Adipocyte (in vitro differentiated cells): ENCODE data around the gene KIAA0825.
"Not testable (repeated sequence)": the region's sequence is repeated elsewhere in the genome, so short reads cannot be mapped to it uniquely, and the experiment has no call there.

Source experiments
- DNase-seq: peaks from one replicate; pipeline ENCODE4 v3.0.0-alpha.2; 2015; ENCODE audit warnings: low read depth
- H3K27me3 ChIP-seq: replicated peaks from 2 replicates; pipeline ENCODE4 v1.7.0; 2013; ENCODE audit warnings: mild to moderate bottlenecking, low read length, moderate library complexity; ENCODE audit not compliant: control insufficient read depth, insufficient read depth
- H3K36me3 ChIP-seq: 2 replicates; pipeline ENCODE4 v1.7.0; 2013; ENCODE audit warnings: low read length, mild to moderate bottlenecking, moderate library complexity; ENCODE audit not compliant: control insufficient read depth, insufficient read depth, severe bottlenecking
- H3K4me1 ChIP-seq: 2 replicates; pipeline ENCODE4 v1.7.0; 2013; ENCODE audit warnings: mild to moderate bottlenecking, low read length, moderate library complexity; ENCODE audit not compliant: control insufficient read depth, insufficient read depth
- H3K4me3 ChIP-seq: 2 replicates; pipeline ENCODE4 v1.7.0; 2013; ENCODE audit warnings: mild to moderate bottlenecking, low read length, moderate library complexity
- H3K9ac ChIP-seq: 2 replicates; pipeline ENCODE4 v1.7.0; 2013; ENCODE audit warnings: mild to moderate bottlenecking, low read length, moderate library complexity
- H3K9me3 ChIP-seq: 2 replicates; pipeline ENCODE4 v1.7.0; 2013; ENCODE audit warnings: mild to moderate bottlenecking, low read length, moderate library complexity; ENCODE audit not compliant: control insufficient read depth

Gene KIAA0825

DNA sequence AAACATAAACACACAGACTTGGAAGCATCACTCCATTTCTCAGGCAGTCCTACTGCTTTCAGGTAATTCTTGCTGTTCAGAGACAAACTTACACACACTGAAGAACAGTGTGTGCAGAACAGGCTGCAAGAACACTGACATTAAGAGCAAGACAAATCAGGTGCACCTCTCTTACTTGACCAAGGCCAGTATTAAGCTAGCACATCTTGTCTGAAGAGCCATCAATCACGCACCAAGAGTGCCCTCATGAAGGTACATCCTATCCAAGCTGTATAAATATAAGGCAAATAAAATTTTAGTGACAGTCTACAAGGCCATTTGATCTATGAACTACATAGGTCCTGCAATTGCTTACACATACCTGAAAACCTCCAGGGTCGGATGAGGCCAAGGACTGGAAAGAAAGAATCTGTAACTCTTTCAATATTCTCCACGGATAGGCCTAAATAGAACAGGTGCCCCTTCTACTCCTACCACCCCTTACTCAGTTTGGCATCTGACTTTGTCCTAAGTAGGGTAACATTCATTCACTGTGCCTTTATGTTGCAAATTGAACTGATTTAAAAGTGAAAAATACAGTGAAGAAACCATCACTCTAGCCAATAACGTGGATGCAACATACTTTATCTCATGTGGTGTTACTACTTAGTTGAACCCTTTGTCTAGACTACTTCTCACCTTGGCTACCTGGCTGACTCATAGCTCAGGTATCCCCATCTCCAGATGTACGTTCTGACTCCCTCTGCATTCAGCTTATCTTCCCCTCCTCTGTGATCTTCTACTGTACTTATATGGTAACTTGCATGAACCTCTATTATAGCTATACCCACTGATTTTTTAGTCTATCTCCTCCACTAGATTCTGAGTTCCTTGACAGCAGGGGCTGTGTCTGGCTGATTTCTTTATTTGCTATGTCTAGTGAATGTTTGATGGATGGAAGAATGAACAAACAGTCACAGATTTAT, 256.3 kb downstream of the KIAA0825 start:
- H3K4me1 ChIP-seq: peaks cover 6% of the 10 kb centered on the region
- H3K27me3 ChIP-seq: no peaks in the 10 kb centered on the region
- no peak overlapping the region for H3K9ac ChIP-seq
- no peaks in the 10 kb centered on the region for H3K36me3 ChIP-seq
- H3K9me3 ChIP-seq: peaks cover 6% of the 10 kb centered on the region
- no peak for DNase-seq
- no peak overlapping the region for H3K4me3 ChIP-seq

DNA sequence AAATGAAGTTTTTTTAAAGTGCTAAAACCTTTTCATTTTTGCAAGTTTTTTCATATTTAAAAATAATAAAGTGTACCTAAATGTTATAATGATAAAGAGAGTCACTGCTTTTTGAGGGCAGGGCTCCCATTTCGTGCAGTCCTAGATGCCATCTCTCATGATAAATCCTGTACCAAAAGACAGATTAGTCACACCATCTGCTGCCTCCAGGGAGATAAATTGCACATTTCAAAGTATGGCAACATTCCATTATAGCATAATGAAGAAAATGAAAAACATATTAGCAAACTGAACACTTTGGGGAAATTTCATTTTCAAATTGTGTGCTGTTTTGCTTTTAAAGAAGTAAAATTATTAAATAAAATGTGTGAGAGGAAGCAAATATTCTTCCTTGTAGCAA, 257.2 kb downstream of the KIAA0825 start:
- H3K36me3 ChIP-seq: no peaks in the 10 kb centered on the region
- H3K9me3 ChIP-seq: peaks cover 6% of the 10 kb centered on the region
- H3K4me3 ChIP-seq: peak overlapping the region; percentile 1
- peaks cover 6% of the 10 kb centered on the region for H3K4me1 ChIP-seq
- no peaks in the 10 kb centered on the region for H3K27me3 ChIP-seq
- no peak overlapping the region for H3K9ac ChIP-seq
- peak; percentile 59 for DNase-seq

DNA sequence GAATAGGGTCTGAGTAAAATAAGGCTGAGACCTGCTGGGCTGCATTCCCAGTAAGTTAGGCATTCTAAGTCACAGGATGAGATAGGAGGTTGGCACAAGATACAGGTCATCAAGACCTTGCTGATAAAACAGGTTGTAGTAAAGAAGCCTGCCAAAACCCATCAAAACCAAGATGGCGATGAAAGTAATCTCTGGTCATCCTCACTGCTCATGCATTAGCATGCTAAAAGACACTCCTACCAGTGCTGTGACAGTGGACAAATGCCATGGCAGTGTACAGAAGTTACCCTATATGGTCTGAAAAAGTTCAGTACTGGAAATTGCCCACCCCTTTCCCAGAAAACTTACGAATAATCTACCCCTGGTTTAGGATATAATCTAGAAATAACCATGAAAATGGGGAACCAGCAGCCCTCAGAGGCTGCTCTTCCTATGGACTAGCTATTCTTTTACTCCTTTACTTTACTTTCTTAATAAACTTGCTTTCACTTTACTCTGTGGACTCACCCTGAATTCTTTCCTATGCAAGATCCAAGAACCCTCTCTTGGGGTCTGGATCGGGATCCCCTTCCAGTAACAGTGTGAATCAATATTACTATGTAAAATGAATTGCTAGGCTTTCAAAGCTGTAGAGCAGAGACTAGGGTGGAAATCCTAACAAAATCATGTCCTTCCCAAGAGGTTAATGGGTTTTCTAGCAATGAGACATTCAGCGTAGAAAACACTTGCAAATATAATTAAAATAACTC, 257.8 kb downstream of the KIAA0825 start:
- H3K4me3 ChIP-seq: no peak overlapping the region
- DNase-seq: no peak

GRCh38 chr5:94359880-94360279, 258.5 kb downstream of the KIAA0825 start:
- Histone ChIP-seq H3K36me3 (no peaks in the 10 kb centered on the region), H3K9ac (no peak overlapping the region), H3K4me3 (no peak overlapping the region)

More for the DNA sequence above, 257.8 kb downstream of the KIAA0825 start:
- Histone ChIP-seq H3K9me3 (peaks cover 6% of the 10 kb centered on the region), H3K4me1 (peaks cover 6% of the 10 kb centered on the region), H3K9ac (no peak overlapping the region), H3K36me3 (no peaks in the 10 kb centered on the region), H3K27me3 (no peaks in the 10 kb centered on the region)

DNA sequence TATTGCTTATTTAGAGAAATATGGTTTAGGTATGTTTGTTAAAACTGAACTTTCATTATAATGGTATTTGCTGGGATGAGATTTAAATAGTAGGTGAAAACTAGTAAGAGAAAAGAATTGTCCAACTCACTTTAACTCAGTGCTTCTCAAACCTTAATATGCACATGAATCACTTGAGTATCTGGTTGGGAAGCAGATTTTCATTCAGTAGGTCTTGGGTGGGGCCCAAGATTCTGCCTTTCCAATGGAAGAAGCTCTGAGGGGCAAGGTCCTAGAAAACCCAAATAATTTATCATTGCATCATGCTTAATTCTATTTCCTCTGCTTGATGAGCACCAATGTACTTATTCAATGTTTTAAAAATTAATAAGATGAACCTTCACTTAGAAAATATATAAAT, 262.6 kb downstream of the KIAA0825 start:
- Histone ChIP-seq H3K9ac (no peak overlapping the region), H3K36me3 (no peaks in the 10 kb centered on the region), H3K4me3 (no peak overlapping the region), H3K4me1 (no peaks in the 10 kb centered on the region), H3K27me3 (no peaks in the 10 kb centered on the region), H3K9me3 (peaks cover 5% of the 10 kb centered on the region)
- no peak for DNase-seq

More at GRCh38 chr5:94359880-94360279, 258.5 kb downstream of the KIAA0825 start:
- H3K27me3 ChIP-seq: no peaks in the 10 kb centered on the region
- no peak for DNase-seq
- peaks cover 6% of the 10 kb centered on the region for H3K9me3 ChIP-seq
- peaks cover 6% of the 10 kb centered on the region for H3K4me1 ChIP-seq

DNA sequence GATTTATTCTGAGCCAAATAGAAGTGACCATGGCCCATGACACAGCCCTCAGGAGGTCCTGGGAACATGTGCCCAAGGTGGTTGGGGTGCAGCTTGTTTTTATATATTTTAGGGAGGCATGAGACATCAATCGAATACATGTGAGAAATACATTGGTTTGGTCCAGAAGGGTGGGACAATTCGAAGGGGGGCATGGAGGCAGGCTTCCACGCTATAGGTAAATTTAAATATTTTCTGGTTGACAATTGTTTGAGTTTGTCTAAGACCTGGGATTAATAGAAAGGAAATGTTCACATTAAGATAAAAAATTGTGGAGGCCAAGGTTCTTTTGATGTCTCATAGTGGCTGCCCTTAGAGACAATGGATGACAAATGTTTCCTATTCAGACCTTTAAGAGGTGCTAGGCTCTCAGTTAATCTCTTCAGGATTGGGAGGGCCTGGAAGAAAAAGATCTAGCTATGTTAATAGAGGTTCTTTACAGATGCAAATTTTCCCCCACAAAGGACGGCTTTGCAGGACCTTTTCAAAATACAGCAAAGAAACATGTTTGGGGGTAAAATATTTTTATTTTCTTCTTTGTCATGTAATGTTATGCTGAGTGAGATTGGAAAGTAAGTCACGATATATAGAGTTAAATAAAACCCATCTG, 263.4 kb downstream of the KIAA0825 start:
- not testable (repeated sequence) for H3K9ac ChIP-seq, H3K9me3 ChIP-seq, H3K27me3 ChIP-seq, H3K4me3 ChIP-seq, H3K36me3 ChIP-seq, H3K4me1 ChIP-seq, DNase-seq

- no peak overlapping the region for H3K4me3 ChIP-seq
- DNase-seq: no peak
- no peaks in the 10 kb centered on the region for H3K27me3 ChIP-seq
- H3K36me3 ChIP-seq: no peaks in the 10 kb centered on the region
- H3K4me1 ChIP-seq: no peaks in the 10 kb centered on the region
- H3K9ac ChIP-seq: no peak overlapping the region
- H3K9me3 ChIP-seq: peaks cover under 1% of the 10 kb centered on the region
These were observed 264.8 kb downstream of the KIAA0825 start for GRCh38 chr5:94353605-94354004.

- H3K4me1 ChIP-seq: no peaks in the 10 kb centered on the region
- peaks cover 6% of the 10 kb centered on the region for H3K9me3 ChIP-seq
- DNase-seq: no peak
- no peak overlapping the region for H3K4me3 ChIP-seq
- H3K9ac ChIP-seq: no peak overlapping the region
- H3K27me3 ChIP-seq: no peaks in the 10 kb centered on the region
- H3K36me3 ChIP-seq: no peaks in the 10 kb centered on the region
These were observed 271.3 kb downstream of the KIAA0825 start for GRCh38 chr5:94347130-94347529.

GRCh38 chr5:94345257-94345656, 273.1 kb downstream of the KIAA0825 start:
- H3K36me3 ChIP-seq: no peaks in the 10 kb centered on the region
- no peak overlapping the region for H3K9ac ChIP-seq
- DNase-seq: no peak
- H3K4me1 ChIP-seq: no peaks in the 10 kb centered on the region
- no peaks in the 10 kb centered on the region for H3K27me3 ChIP-seq
- peaks cover 6% of the 10 kb centered on the region for H3K9me3 ChIP-seq
- no peak overlapping the region for H3K4me3 ChIP-seq

- Histone ChIP-seq H3K9me3 (no peaks in the 10 kb centered on the region), H3K9ac (no peak overlapping the region), H3K4me3 (no peak overlapping the region), H3K36me3 (no peaks in the 10 kb centered on the region), H3K4me1 (no peaks in the 10 kb centered on the region), H3K27me3 (no peaks in the 10 kb centered on the region)
- no peak for DNase-seq
These were observed 280.8 kb downstream of the KIAA0825 start for GRCh38 chr5:94337617-94338016.

DNA sequence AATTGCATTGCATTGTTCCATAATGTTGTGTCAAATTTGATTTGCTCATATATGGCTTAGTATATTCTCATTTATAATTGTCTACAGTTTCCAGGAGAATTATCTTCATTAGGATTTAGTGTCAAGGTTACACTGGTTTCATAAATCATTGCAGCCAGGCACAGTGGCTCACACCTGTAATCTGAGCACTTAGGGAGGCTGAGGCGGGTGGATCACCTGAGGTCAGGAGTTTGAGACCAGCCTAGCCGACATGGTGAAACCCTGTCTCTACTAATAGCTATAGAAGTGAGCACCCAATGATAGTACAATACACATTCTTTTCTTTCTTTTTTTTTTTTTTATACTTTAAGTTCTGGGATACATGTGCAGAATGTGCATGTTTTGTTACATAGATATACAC, 282.5 kb downstream of the KIAA0825 start:
- no peak for DNase-seq
- Histone ChIP-seq H3K4me1 (no peaks in the 10 kb centered on the region), H3K4me3 (no peak overlapping the region), H3K9me3 (no peaks in the 10 kb centered on the region), H3K27me3 (no peaks in the 10 kb centered on the region), H3K9ac (no peak overlapping the region), H3K36me3 (no peaks in the 10 kb centered on the region)
